ENCODE results near the gene SMG1. TPM values are rescaled to one million over a fixed set of nuclear protein-coding genes. Genes with fewer than 3 reads are reported as not detected.

SMG1 gene
- total RNA-seq, 1 experiment from 2014 or later, result 105 TPM

- TF ChIP-seq, protein P1, sequence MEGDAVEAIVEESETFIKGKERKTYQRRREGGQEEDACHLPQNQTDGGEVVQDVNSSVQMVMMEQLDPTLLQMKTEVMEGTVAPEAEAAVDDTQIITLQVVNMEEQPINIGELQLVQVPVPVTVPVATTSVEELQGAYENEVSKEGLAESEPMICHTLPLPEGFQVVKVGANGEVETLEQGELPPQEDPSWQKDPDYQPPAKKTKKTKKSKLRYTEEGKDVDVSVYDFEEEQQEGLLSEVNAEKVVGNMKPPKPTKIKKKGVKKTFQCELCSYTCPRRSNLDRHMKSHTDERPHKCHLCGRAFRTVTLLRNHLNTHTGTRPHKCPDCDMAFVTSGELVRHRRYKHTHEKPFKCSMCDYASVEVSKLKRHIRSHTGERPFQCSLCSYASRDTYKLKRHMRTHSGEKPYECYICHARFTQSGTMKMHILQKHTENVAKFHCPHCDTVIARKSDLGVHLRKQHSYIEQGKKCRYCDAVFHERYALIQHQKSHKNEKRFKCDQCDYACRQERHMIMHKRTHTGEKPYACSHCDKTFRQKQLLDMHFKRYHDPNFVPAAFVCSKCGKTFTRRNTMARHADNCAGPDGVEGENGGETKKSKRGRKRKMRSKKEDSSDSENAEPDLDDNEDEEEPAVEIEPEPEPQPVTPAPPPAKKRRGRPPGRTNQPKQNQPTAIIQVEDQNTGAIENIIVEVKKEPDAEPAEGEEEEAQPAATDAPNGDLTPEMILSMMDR (conservative IDR thresholded peaks at IDR 0.05; ENCODE audit: low read depth, low read length), result no peak
- TF ChIP-seq EZH2 (IDR thresholded peaks at IDR 0.05; ENCODE audit: borderline replicate concordance, low read depth, low read length, poor library complexity, severe bottlenecking), result no peak
- Histone ChIP-seq H3K9me3 (ENCODE audit: low read depth, low read length, poor library complexity, severe bottlenecking) (no peaks in the 10 kb centered on the region), H3K27ac (ENCODE audit: low read depth, low read length, poor library complexity, severe bottlenecking) (no peak overlapping the region), H3K36me3 (ENCODE audit: insufficient read depth, low read length, poor library complexity, severe bottlenecking) (peaks cover 50% of the 10 kb centered on the region), H3K4me3 (ENCODE audit: low read depth, low read length, poor library complexity, severe bottlenecking) (no peak overlapping the region), H3K4me1 (ENCODE audit: insufficient read depth, low read length, poor library complexity, severe bottlenecking) (peaks cover 11% of the 10 kb centered on the region), H3K27me3 (replicated peaks; ENCODE audit: insufficient read depth, low read depth, low read length, poor library complexity) (no peaks in the 10 kb centered on the region)
- intact Hi-C loops (cut with micrococcal nuclease; ENCODE audit: unreplicated experiment), result no loop called here
- ChIA-PET CTCF (no interaction called here), POLR2A (ENCODE audit: low non-redundant PET) (interaction anchor here (0.5 kb wide), 1 partner anchor 10 kb away, joined by 5 read pairs; no protein-coding TSS in a partner anchor)
- DNase-seq (ENCODE audit: low spot score), result no peak
- no TSS peak for BruUV-seq (replicated peaks)
These were observed 98.3 kb downstream of the SMG1 start for GRCh38 chr16:18827890-18828289.

DNA sequence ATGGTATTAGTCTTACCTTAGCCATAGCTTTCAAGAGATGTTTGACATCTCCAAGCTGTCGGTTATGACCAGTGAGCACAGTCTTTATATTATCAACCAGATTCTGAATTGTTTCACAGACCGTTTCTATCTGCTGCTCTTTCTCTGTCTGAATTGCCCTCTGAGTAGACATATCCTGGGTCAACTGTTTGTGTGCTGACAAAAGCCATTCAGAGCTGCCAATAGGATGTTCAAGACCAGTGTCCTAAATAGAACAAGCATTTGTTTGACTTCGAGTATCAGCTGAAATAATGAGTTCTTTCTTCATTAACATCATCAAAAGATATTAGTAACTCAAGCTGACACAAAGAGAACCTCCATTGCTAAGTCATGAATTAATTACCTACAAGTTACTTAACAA lies 109.9 kb downstream of the SMG1 start:
- CTCF ChIA-PET, result no interaction called here
- Histone ChIP-seq H3K27me3 (replicated peaks; ENCODE audit: insufficient read depth, low read depth, low read length, poor library complexity) (no peaks in the 10 kb centered on the region), H3K9me3 (ENCODE audit: low read depth, low read length, poor library complexity, severe bottlenecking) (no peaks in the 10 kb centered on the region), H3K4me1 (ENCODE audit: insufficient read depth, low read length, poor library complexity, severe bottlenecking) (no peaks in the 10 kb centered on the region), H3K27ac (ENCODE audit: low read depth, low read length, poor library complexity, severe bottlenecking) (no peak overlapping the region), H3K4me3 (ENCODE audit: low read depth, low read length, poor library complexity, severe bottlenecking) (no peak overlapping the region), H3K36me3 (ENCODE audit: insufficient read depth, low read length, poor library complexity, severe bottlenecking) (peaks cover 70% of the 10 kb centered on the region)
- DNase-seq (ENCODE audit: low spot score), result no peak
- no TSS peak for BruUV-seq (replicated peaks)
- intact Hi-C loops (cut with micrococcal nuclease; ENCODE audit: unreplicated experiment), result loop anchor here (10.0 kb wide), 1 partner anchor 59 kb away; no protein-coding TSS in a partner anchor
- POLR2A ChIA-PET (ENCODE audit: low non-redundant PET), result no interaction called here
- TF ChIP-seq, protein P1 (conservative IDR thresholded peaks at IDR 0.05; ENCODE audit: low read depth, low read length), result no peak
- TF ChIP-seq EZH2 (IDR thresholded peaks at IDR 0.05; ENCODE audit: borderline replicate concordance, low read depth, low read length, poor library complexity, severe bottlenecking), result no peak

- peaks cover 73% of the 10 kb centered on the region for H3K36me3 ChIP-seq (ENCODE audit: insufficient read depth, low read length, poor library complexity, severe bottlenecking)
- no peaks in the 10 kb centered on the region for H3K4me1 ChIP-seq (ENCODE audit: insufficient read depth, low read length, poor library complexity, severe bottlenecking)
- ChIA-PET POLR2A (ENCODE audit: low non-redundant PET) (no interaction called here), CTCF (no interaction called here)
- H3K27ac ChIP-seq (ENCODE audit: low read depth, low read length, poor library complexity, severe bottlenecking), result no peak overlapping the region
- H3K4me3 ChIP-seq (ENCODE audit: low read depth, low read length, poor library complexity, severe bottlenecking), result no peak overlapping the region
- BruUV-seq (replicated peaks), result no TSS peak
- no peak for TF ChIP-seq EZH2 (IDR thresholded peaks at IDR 0.05; ENCODE audit: borderline replicate concordance, low read depth, low read length, poor library complexity, severe bottlenecking)
- TF ChIP-seq, protein P1 (conservative IDR thresholded peaks at IDR 0.05; ENCODE audit: low read depth, low read length), result no peak
- H3K9me3 ChIP-seq (ENCODE audit: low read depth, low read length, poor library complexity, severe bottlenecking), result no peaks in the 10 kb centered on the region
- intact Hi-C loops (cut with micrococcal nuclease; ENCODE audit: unreplicated experiment), result loop anchor here (10.0 kb wide), 1 partner anchor 63 kb away; no protein-coding TSS in a partner anchor
- H3K27me3 ChIP-seq (replicated peaks; ENCODE audit: insufficient read depth, low read depth, low read length, poor library complexity), result no peaks in the 10 kb centered on the region
- DNase-seq (ENCODE audit: low spot score), result no peak
These were observed 114.3 kb downstream of the SMG1 start for GRCh38 chr16:18811925-18812324.
